Ectodermal cell (in vitro differentiated cells): ENCODE measurements around the gene FYN.
"Not testable (repeated sequence)": the region's sequence is repeated elsewhere in the genome, so short reads cannot be mapped to it uniquely, and the experiment has no call there.

ENCODE experiments used
- H3K27ac ChIP-seq: 2 replicates; pipeline ENCODE4 v1.7.0; 2013; ENCODE audit warnings: mild to moderate bottlenecking, low read depth, low read length; ENCODE audit not compliant: insufficient read depth, poor library complexity, severe bottlenecking
- H3K27me3 ChIP-seq: 2 replicates; pipeline ENCODE4 v1.7.0; 2013; ENCODE audit warnings: mild to moderate bottlenecking, low read length; ENCODE audit not compliant: insufficient read depth, control insufficient read depth, poor library complexity, severe bottlenecking
- H3K36me3 ChIP-seq: one replicate; pipeline ENCODE4 v1.7.0; 2013; ENCODE audit warnings: low read length; ENCODE audit not compliant: control insufficient read depth, insufficient read depth
- H3K4me1 ChIP-seq: one replicate; pipeline ENCODE4 v1.7.0; 2013; ENCODE audit warnings: low read length; ENCODE audit not compliant: control insufficient read depth, insufficient read depth
- H3K4me3 ChIP-seq: 2 replicates; pipeline ENCODE4 v1.7.0; 2013; ENCODE audit warnings: low read depth, low read length, control low read depth; ENCODE audit not compliant: insufficient read depth
- H3K9me3 ChIP-seq: 2 replicates; pipeline ENCODE4 v1.7.0; 2013; ENCODE audit warnings: mild to moderate bottlenecking, low read length, moderate library complexity; ENCODE audit not compliant: control insufficient read depth
- WGBS, 2 experiments: methylation state at CpG; one replicate each; pipeline ENCODE4 v1.1.7; 2013; ENCODE audit warnings: missing lambda C conversion rate in 2 of 2; 5-methylcytosine and 5-hydroxymethylcytosine counted together

Gene FYN

DNA sequence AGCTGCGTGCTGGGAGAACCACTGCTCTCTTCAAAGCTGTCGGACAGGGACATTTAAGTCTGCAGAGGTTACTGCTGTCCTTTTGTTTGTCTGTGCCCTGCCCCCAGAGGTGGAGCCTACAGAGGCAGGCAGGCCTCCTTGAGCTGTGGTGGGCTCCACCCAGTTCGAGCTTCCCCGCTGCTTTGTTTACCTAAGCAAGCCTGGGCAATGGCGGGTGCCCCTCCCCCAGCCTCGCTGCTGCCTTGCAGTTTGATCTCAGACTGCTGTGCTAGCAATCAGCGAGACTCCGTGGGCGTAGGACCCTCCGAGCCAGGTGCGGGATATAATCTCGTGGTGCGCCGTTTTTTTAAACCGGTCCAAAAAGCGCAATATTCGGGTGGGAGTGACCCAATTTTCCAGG is 35.1 kb upstream of the FYN start:
- not testable (repeated sequence) for H3K36me3 ChIP-seq, H3K9me3 ChIP-seq, H3K4me1 ChIP-seq, H3K27ac ChIP-seq, H3K27me3 ChIP-seq
- H3K4me3 ChIP-seq, result peak overlapping the region; percentile 20
- WGBS, 2 experiments, result 40 to 49% methylated on average over 13 of the region's 17 CpGs

- WGBS, 2 experiments, result 87 to 89% methylated on average over 5 of the region's 5 CpGs
These were observed 27.5 kb upstream of the FYN start for GRCh38 chr6:111900735-111901134.

DNA sequence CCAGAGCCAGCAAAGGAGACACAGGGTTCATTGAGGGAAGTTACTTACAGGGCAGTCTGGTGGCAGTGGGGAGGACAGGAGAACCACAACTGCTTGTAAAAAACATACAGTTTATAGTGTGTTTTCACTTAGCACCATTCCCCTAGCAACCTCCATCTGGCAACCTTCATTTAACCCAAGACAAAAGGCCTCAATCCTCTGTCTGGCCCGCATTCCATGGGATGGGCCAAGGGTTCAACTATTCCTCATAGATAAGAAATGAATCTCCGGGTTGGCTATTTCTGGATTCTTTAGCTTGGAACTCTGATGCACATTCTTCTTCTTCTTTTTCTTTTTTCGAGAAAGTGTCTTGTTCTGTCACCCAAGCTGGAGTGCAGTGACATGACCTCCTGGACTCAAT is 26.3 kb upstream of the FYN start:
- Histone ChIP-seq H3K27me3 (peaks cover 9% of the 10 kb centered on the region), H3K27ac (no peak overlapping the region), H3K4me1 (peaks cover 3% of the 10 kb centered on the region), H3K36me3 (no peaks in the 10 kb centered on the region), H3K4me3 (no peak overlapping the region), H3K9me3 (no peaks in the 10 kb centered on the region)
- WGBS, 2 experiments, result 91 to 98% methylated on average over 3 of the region's 3 CpGs

More at GRCh38 chr6:111900735-111901134, 27.5 kb upstream of the FYN start:
- Histone ChIP-seq H3K27ac (no peak overlapping the region), H3K4me3 (no peak overlapping the region), H3K4me1 (peaks cover 3% of the 10 kb centered on the region), H3K27me3 (peaks cover 9% of the 10 kb centered on the region), H3K36me3 (no peaks in the 10 kb centered on the region), H3K9me3 (no peaks in the 10 kb centered on the region)

DNA sequence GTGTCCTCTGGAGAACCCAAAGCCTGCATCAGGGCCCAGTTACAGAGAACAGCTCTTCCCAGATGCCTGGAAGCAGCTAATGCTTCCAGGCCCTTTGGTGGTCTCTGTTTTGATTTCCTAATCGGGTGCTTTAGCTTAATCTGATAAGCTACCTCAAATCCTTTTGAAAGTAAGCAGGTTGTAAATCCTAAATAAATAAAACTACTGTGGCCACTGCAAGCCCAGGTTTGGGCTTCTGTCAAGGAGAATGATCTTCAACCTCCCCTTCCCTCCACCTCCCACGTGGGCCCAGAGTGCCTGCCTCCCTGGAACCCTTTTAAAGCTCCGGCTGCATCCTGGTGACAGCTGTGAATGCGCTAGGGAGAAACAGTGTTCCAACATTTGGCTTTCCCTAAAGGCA is 25.2 kb upstream of the FYN start:
- Histone ChIP-seq H3K4me3 (no peak overlapping the region), H3K27ac (no peak overlapping the region), H3K4me1 (peaks cover 3% of the 10 kb centered on the region), H3K9me3 (no peaks in the 10 kb centered on the region), H3K27me3 (peaks cover 14% of the 10 kb centered on the region), H3K36me3 (no peaks in the 10 kb centered on the region)
- WGBS, 2 experiments, result 43 to 58% methylated on average over 4 of the region's 4 CpGs

- WGBS, 2 experiments, result no CpG with 5 or more reads among the region's 1 CpG
- no peaks in the 10 kb centered on the region for H3K36me3 ChIP-seq
- peaks cover 6% of the 10 kb centered on the region for H3K27me3 ChIP-seq
- no peak overlapping the region for H3K4me3 ChIP-seq
- no peak overlapping the region for H3K27ac ChIP-seq
- peaks cover 8% of the 10 kb centered on the region for H3K4me1 ChIP-seq
- H3K9me3 ChIP-seq, result no peaks in the 10 kb centered on the region
These were observed 21.7 kb upstream of the FYN start for GRCh38 chr6:111894951-111895350.

GRCh38 chr6:111894272-111894671 is 21.0 kb upstream of the FYN start:
- no peaks in the 10 kb centered on the region for H3K9me3 ChIP-seq
- WGBS, 2 experiments, result 93 to 100% methylated on average over 1 to 2 of the region's 2 CpGs
- peaks cover 5% of the 10 kb centered on the region for H3K27me3 ChIP-seq
- H3K4me1 ChIP-seq, result peaks cover 10% of the 10 kb centered on the region
- H3K27ac ChIP-seq, result no peak overlapping the region
- no peaks in the 10 kb centered on the region for H3K36me3 ChIP-seq
- H3K4me3 ChIP-seq, result no peak overlapping the region

DNA sequence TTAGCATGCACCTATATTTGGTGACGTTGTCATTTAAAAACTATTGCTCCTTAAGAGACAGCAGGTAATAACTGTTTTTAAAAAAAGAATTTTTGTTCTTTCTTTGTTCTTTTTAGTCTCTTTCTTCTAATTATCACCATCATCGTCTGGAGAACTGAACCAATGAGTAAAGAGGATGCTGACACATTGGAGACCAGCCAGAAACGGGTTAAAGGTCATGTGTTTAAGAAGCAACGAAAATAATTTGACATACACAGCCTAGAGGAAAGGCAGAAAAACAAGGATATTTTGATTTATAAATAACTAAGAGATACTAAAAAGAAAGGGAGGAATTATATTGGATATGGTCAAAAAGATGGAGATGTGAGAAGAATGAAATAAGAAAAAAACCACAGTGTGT is 19.2 kb upstream of the FYN start:
- no peak overlapping the region for H3K4me3 ChIP-seq
- no peaks in the 10 kb centered on the region for H3K36me3 ChIP-seq
- H3K9me3 ChIP-seq, result no peaks in the 10 kb centered on the region
- H3K27me3 ChIP-seq, result peaks cover 5% of the 10 kb centered on the region
- H3K27ac ChIP-seq, result no peak overlapping the region
- peaks cover 22% of the 10 kb centered on the region for H3K4me1 ChIP-seq
- WGBS, 2 experiments, result 84 to 94% methylated on average over 4 of the region's 4 CpGs

DNA sequence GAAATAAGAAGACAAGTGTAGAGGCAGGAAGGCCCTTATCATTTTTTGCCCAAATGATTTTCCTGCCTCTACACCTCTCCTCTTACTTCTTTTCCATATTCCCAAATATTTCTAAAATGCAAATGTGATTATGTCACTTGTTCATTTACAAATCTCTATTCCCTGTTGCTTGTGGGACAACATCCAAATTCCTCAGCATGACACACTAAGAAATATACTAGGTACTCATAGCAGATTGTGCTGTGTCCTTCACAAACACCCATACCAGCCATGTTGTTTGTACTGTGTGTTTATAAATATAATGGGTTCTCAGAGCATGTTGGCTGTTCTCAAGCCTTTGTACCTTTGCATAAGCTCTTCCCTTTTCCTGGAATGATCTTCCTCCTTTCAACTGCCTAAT is 17.7 kb upstream of the FYN start:
- H3K4me1 ChIP-seq, result peaks cover 22% of the 10 kb centered on the region
- no peaks in the 10 kb centered on the region for H3K36me3 ChIP-seq
- H3K4me3 ChIP-seq, result no peak overlapping the region
- peaks cover 5% of the 10 kb centered on the region for H3K27me3 ChIP-seq
- H3K9me3 ChIP-seq, result no peaks in the 10 kb centered on the region
- no peak overlapping the region for H3K27ac ChIP-seq

GRCh38 chr6:111888928-111889695 is 15.9 kb upstream of the FYN start:
- peaks cover 2% of the 10 kb centered on the region for H3K27me3 ChIP-seq
- 0% methylated on average over 9 to 10 of the region's 10 CpGs for whole genome bisulfite sequencing, 2 experiments
- peak overlapping the region; percentile 83 for H3K27ac ChIP-seq
- peak overlapping the region; percentile 0 for H3K4me3 ChIP-seq
- H3K36me3 ChIP-seq, result no peaks in the 10 kb centered on the region
- H3K4me1 ChIP-seq, result peaks cover 25% of the 10 kb centered on the region
- no peaks in the 10 kb centered on the region for H3K9me3 ChIP-seq

DNA sequence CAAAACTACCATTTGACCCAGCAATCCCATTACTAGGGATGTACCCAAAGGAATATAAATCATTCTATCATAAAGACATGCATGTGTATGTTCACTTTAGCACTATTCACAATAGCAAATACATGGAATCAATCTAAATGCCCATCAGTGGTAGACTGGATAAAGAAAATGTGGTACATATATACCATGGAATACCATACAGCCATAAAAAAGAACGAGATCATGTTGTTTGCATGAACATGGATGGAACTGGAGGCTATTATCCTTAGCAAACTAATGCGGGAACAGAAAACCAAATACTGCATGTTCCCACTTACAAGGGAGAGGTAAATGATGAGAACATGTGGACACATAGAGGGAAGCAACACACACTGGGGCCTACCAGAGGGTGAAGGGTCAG is 13.5 kb upstream of the FYN start:
- not testable (repeated sequence) for H3K36me3 ChIP-seq, H3K9me3 ChIP-seq, H3K27me3 ChIP-seq, H3K27ac ChIP-seq, H3K4me3 ChIP-seq
- H3K4me1 ChIP-seq, result peaks cover 27% of the 10 kb centered on the region
- WGBS, 2 experiments, result 89 to 94% methylated on average over 2 of the region's 2 CpGs
